Activated T-helper 9 cell treated with anti-CD3 and anti-CD28 coated beads, Interleukin-2, amount 50 U/mL, for 16 hours (primary cell): Measurements from ENCODE around the gene FBLN2.
"Not testable (repeated sequence)": the region's sequence is repeated elsewhere in the genome, so short reads cannot be mapped to it uniquely, and the experiment has no call there.

Experiments used
- DNase-seq: peaks from one replicate; pipeline ENCODE4 v3.0.0-alpha.2; 2020; ENCODE audit warnings: low read depth

FBLN2 gene

DNA sequence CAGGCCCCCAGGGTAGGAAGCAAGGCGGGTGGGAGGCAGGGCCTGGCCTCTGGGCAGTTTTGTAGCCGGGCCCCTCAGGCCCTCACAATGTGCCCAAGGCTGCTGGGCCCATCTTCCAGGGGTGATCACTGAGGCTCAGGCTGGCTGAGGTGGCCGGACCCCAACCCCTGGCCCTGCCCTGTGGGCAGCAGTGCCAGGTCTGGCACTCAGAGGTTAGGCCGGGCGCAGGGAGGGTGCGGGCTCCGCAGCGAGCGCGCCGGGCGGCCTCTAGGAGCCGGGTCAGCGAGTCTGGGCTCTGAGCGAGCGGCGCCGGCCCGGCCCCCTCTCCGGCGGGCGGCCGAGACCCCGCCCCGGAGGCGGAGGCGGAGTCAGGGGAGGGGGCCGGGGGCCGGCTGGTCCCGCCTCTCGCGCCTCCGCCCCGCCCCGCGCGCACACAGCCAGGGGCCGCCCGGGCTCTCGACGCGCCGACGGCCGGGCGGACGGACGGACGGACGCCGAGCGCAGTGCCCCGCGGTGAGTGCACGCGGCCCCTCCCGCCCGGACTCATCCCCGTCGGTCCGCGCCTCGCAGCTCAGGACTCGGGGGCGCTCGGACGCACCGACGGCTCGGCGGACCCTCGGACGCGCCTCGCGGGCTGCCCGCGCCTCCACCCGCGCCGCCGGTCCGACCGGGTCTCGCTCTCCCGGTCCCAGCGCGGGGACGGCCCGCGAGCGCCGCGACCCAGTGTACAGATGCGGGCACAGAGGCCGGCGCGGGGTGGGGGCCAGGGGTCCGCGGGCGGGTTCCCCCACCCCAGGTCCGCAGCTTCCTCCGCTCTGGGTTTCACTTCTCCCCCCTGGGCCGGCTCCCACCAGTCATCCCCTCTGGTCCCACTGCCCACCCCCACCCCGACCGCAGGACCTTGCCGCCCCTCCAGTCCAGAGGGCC lies at the start of gene FBLN2:
Gene FBLN2, plus strand, starts transcription at position 430 of the 927 bp plus-strand sequence. CDS start 21,231 bp downstream, outside the sequence.
- no peak for DNase-seq

GRCh38 chr3:13499246-13499645 lies 49.7 kb upstream of the FBLN2 start:
- DNase-seq, result not testable (repeated sequence)

GRCh38 chr3:13500133-13500885 lies 48.6 kb upstream of the FBLN2 start:
- DNase-seq, result no peak

DNA sequence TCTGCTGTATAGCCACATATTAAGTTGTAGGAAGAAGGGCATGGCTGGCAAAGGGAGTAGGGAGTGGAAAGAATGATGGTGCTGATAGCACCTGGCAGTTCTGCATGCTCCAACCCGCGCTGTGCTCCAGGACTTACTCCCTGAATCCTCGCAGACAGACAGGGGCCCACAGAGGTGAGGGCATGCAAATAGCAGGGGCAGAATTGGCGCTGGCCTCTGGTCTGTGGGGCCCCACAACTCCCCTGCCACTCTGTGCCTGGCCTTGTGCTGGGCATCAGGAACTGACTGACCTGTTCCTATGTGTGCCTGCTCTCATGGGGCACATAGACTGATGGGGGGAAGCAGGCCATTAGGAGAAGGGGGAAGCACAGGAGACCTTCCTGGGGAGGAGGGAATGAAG lies 47.9 kb upstream of the FBLN2 start:
- DNase-seq, result no peak

DNA sequence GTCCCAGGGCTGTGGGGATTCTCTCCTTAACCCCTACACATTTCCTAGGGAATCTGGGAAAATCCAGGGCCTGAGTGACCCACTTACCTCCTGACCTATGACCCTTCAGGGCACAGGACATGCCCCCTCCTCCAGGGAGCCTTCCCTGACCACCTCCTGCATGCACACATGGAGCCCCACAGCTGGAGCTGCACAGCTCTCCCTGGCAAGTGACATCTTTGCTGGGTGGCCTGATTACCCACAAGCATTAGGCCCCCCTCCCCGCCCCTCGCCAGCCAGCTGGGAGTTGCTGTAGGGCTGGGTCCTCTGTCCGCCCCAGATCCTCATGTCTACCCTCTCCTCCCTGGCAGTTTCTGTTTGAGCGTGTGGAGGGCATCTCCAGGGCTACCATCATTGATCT lies 47.4 kb upstream of the FBLN2 start:
- DNase-seq, result no peak

GRCh38 chr3:13501958-13502790 lies 46.8 kb upstream of the FBLN2 start:
- DNase-seq, result no peak

- DNase-seq, result no peak
Measured at GRCh38 chr3:13502791-13503060, 46.2 kb upstream of the FBLN2 start.

DNA sequence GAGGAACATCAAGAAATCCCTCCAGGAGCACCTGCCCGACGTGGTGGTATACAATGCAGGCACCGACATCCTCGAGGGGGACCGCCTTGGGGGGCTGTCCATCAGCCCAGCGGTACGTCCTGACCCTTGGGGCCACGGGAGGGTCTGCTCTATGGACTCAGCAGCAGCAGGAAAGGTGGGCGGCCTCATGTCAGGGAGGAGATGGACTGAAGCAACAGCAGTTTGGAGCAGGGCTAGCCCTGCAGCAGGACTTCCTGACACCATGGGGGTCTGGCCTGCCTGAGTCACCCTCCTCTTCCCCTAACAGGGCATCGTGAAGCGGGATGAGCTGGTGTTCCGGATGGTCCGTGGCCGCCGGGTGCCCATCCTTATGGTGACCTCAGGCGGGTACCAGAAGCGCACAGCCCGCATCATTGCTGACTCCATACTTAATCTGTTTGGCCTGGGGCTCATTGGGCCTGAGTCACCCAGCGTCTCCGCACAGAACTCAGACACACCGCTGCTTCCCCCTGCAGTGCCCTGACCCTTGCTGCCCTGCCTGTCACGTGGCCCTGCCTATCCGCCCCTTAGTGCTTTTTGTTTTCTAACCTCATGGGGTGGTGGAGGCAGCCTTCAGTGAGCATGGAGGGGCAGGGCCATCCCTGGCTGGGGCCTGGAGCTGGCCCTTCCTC lies 44.6 kb upstream of the FBLN2 start:
- DNase-seq, result no peak

DNA sequence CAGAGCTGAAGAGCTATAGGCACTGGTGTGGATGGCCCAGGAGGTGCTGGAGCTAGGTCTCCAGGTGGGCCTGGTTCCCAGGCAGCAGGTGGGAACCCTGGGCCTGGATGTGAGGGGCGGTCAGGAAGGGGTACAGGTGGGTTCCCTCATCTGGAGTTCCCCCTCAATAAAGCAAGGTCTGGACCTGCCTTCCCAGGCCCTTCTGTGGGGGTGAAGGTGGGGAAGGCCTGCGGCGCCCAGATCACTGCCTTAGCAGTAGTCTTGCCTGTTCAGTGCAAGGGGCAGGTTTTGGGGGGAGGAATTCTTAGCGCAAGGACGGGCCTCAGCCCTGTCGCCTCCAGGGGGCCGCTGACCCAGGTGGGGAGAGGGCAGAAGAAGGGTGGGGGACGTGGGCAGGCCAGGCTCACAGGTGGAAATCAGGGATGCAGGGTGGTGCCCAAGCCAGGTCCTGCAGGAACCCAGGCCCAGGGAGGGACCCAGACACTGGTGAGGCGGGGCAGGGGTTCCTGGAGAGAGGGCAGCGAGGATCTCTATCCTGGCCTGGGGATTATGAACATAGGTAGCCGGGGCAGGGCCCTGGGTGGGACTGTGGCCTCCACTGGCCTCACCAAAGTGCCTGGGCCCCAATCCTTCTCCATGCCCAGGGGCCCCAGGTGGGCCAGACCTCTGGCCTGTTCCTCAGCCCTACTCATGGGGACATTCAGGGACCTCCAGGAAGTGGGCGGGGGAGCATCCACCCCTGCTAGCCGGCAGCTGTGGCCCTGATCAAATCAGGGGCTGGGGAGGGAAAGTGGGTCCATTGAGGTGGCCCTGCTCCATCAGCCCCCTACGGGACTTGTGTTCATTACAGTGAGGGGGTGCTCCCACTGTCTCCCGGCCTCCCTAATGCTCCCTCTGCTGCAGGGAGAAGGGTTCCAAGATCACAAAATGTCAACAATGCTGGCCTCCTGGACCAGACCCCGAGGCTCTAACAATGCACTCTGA lies 43.5 kb upstream of the FBLN2 start:
- DNase-seq, result no peak

DNA sequence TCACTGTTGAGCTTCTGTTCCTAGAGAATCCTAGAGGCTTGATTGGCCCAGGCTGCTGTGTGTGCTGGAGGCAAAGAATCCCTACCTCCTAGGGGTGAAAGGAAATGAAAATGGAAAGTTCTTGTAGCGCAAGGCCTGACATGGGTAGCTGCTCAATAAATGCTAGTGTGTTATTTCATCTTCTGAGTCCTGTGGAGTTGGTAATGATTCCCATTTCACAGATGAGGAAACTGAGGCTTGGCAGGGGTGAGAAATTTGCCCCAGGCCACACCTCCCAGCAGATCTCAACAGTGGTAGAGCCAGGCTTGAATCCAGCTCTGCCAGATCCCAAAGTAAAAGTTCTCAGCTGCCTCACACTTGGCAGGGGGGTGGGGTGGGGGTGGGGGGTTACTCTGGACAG lies 42.7 kb upstream of the FBLN2 start:
- no peak for DNase-seq

DNA sequence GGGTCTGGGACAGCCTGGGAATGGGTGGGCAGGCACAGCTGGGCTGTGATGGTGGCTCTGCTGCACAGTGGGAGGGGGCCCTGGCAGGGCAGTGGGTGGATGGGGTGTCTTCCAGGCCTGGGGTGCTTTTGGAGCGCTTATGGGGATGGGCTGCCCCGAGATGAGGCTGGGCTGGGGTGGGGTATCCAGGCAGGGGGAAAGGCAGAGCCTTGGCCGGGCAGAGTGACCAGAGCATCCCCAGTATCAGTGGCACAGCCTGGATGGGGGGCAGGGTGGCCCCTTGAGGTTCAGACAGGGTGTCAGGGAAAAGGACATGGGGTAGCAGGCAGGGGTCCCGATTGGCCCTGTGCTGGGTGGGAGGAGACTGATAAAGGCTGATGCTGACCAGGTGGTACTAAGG lies 42.2 kb upstream of the FBLN2 start:
- DNase-seq, result no peak

DNA sequence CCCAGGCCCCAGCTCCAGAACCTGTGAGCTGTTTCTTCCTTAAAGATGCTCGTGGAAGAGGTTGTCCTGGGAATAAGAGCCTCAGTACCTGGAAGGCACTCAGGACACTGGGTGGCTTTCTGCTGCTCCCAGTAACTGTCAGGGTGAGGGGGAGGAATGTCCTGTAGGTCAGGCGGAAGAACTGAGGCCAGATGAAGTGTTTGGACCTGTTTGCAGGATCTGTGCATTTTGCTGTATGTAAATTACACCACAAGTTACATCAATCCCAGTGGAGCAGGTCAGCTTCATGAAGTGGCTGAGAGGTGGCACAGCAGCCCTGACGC lies 41.7 kb upstream of the FBLN2 start:
- no peak for DNase-seq

DNA sequence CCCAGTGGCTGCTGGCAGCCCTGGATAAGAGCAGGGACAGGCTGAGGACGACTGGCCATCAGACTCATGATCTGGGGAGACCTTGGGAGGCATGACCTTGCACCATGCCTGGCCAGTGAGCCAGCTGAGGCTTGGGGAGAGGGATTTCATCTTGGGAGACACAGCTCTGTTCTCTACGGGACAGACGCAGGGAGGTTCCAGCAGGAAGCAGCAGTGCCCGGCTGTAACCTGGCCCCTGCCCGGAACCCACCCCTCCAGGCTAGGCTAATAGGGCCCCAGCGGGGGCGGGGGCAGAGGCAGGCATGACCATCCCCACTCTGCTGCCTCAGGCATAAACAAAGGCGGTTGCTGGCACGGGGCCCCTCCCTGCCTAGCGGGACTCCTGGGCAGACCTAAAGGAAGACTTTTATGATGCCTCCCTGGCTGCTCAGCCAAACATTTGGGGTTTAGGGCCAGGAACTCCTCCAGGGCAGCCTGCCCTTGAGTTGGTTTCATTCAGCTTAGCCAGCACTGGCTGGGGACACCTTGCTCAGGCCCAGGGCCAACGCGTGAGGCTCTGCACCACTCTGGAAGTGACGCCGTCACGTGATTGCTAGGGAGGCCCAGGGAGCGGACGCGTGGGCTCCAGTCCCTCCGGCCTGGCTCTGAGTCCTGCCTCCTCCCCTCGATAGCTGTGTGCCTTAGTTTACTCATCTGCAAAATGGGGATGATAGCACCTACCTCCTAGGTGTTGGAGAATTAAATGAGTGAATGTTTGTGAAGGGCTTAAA lies 41.2 kb upstream of the FBLN2 start:
- no peak for DNase-seq

- DNase-seq, result no peak
Measured at GRCh38 chr3:13508496-13508895, 40.4 kb upstream of the FBLN2 start.

- no peak for DNase-seq
Measured at GRCh38 chr3:13509059-13509815, 39.7 kb upstream of the FBLN2 start.

DNA sequence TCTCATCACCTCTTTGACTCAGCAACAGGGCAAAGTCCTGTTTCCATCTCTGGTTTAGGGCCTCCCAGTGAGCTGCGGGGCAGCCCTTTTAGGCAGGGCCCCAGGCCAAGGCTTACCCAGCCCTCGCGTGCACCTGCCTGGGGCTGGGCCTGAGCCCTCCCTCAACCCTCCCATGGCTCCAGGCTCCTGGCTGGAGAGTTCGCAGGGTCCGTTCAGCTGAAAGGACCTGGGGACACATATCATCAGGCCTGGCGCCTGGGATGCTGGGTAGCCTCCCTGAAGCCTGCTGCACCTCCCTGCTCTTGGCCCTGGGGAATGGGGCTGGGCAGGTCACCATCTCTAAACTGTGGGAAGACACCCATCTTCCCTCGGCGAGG lies 39.1 kb upstream of the FBLN2 start:
- DNase-seq, result no peak

GRCh38 chr3:13512451-13512850 lies 36.5 kb upstream of the FBLN2 start:
- no peak for DNase-seq

DNA sequence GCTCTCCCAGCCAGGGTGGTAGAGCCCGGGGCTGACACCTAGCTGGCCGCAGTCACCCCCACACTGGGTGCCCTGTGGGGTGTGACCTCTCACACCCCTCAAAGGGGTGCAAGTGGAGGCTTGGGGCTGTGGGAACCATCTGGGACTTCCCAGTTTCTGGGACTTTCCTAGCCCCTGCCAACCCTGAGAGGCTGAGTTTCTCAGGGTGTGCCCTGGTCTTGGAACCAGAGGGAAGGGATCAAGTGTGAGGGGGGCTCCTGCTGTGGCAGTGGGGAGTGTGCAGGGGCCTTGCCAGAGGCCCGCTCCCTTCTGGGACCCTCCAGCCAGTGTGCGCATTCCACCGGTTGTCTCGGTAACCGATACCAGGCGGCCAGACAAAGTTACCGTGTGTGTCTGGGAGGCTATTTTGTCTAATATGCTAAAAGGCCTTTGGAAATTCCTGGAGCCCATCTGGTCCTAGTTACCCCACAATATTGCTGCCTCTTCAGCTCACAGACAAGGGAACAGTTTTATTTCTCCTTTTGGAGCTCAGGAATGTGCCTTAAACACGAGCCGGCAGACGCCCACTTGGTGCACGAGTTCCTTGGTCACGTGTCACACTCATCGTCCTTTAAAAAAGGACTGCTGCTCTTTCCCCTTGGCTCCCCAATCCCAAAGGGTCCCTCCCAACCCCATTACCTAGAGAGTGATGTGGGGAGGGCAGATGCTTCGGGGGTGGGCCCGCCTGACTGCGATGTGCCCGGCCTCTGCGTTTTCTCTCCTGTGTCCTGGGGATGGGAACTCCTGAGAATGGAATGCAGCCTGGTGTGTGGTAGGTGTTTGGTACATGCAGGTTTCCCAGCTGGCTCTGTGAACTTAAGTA lies 35.6 kb upstream of the FBLN2 start:
- no peak for DNase-seq
